Iris pigment epithelial cell (primary cell): ENCODE measurements around the gene FIS1.
"Not testable (repeated sequence)": the region's sequence is repeated elsewhere in the genome, so short reads cannot be mapped to it uniquely, and the experiment has no call there.

Source experiments
- DNase-seq: peaks from one replicate; pipeline ENCODE4 v3.0.0-alpha.2; 2011; ENCODE audit warnings: low read depth

The FIS1 gene

DNA sequence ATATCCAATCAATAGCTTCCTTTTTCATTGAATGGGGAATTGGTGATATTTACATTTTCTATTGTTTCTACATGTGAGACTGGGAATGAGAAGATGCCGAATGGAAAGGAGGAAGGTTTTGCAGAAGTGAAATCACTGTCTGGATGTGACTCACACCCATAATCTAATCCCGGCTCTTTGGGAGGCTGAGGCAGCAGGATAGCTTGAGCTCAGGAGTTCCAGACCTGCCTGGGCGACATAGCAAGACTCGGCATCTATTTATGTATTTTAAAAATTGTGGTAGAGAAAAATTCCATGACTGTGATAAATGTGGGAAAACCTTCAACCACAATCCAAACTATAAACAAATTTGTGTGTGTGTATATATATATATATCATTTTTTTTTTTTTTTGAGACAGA lies 10.9 kb upstream of the FIS1 start:
- peak; percentile 31 for DNase-seq

DNA sequence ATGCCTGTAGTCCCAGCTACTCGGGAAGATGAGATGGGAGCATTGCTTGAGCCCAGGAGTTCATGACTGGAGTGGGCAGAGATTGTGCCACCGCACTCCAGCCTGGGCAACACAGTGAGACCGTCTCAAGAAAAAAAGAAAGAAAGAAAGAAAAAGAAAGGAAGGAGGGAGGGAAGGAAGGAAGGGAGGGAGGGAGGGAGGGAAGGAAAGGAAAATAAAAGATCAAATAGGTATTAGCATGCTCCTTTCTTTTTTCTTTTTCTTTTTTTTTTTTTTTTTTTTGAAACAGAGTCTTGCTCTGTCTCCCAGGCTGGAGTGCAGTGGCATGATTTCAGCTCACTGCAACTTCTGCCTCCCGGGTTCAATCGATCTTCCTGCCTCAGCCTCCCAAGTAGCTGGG lies 8.3 kb upstream of the FIS1 start:
- not testable (repeated sequence) for DNase-seq

DNA sequence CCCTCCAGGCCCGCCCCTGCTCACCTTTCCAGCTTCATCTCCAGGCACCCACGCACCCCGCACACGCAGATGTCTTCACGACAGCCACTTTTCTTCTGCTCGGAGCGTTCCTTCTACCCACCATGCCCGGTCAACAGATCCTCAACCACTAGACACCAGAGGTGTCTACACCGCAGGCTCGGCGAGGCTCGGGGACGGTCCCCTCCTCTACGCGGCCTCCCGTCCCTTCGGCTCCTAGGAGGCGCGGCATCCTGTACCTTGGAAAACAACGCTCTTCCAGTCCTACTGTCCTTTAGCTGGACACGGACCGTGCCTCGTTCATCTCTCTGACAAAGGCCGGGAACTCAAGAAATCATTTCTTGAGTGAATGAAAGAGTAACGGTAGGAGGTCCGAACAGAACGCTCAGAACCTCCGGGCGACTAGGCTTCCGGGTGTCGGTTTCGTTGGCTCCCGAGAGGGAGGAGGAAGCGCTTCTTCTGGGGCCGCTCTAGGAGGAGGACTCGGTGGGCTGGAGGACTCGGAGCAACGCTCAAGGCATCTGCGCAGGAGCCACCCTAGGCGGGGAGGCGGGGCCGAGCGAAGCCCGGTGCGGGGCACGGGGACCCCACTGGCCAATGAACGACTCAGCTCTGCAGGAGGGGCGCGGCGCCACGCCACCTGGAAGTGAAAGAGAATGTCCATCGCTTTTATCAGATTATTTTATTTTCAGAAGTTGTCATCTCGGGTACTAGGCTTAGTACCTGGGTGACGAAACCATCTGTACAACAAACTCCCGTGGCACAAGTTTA lies 7.2 kb upstream of the FIS1 start:
- DNase-seq = peak; percentile 99

DNA sequence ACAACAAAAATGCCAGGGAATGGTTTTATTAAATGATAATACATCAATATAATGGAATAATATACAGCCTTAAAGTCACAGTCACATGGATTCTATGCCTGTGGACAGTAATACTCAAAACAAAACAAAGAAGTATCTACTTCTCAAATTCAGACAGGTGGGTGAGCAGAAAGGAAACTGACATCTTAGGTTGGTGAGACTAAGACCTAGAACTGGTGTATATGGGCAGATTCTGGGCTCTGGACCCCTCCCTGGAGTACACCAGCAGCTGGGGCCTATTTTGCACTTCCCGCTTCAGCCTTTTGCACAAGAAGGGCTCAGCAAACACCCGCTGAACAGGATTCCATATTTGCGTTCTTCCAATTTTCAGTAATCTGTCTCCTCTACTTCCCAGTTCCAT lies 5.4 kb upstream of the FIS1 start:
- no peak for DNase-seq

DNA sequence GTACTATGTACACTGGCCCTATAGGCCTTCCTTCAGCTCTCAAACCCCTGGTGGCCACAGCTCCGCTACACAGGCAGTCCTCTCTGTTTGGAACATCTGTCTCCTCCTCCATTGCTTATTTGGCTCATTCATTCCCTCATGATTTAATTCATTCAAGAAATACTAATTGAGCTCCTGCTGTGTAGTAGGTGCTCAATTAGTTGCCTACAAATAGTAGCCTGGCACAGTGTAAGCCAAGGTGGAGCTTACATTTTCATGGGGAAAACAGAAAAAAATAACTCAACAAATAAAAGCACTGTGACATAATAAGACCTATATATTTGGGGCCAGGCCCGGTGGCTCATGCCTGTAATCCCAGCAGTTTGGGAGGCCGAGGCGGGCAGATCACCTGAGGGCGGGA lies 3.4 kb upstream of the FIS1 start:
- no peak for DNase-seq

DNA sequence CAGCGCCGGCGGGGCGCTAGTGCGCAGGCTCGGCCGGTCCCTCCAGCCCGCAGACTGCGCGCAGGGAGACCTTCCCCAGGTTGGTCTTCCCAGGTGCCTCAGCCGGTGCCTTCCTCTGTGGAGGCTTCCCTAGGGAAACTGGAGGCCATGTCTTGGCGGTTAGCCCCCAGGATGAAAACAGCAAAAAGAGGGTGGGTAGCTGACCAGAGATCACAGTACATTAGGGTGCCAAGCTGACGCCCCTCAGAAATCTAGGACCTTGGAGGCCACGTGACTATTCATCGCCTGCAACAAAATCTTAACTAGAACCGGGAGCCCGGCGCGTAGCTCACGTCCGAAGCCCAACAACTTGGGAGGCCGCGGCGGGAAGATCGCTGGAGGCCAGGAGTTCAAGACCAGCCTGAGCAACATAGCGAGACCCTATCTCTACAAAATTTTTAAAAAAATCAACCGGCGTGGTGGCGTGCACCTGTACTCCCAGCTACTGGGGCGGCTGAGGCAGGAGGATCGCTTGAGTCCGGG lies 327 bp upstream of the FIS1 start:
- no peak for DNase-seq

DNA sequence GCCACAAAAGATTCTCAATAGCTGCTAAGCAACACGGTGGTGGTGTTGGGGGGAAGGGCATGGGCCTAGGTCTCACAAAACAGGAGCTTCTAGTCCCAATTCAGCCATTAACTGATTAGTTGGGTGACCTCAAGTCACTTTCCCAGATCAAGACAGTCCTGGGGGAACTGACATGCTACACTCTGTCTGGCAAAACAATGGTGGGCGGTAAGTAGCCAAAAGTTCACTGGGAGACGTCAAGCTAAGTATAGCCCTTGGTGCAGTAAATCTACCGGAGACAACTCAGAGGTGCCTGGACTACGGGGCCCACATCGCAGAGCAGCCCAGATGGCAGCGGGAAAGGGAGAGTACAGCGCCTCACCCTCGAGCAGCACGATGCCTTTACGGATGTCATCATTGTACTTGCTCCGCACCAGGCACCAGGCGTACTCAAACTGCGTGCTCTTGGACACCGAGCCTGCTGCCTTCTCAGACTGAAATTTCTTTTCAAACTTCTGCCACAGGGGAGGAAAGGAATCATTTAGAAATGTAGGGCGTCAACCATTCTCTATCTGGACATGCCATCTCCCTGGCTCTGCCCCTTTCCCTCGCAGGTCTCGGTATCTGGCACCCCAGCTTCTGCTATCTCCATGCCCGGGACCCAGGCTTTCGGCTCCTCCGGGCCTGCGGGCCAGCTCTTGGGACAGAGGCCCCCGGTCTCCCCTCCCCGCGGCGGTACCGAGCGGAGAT lies 1.1 kb downstream of the FIS1 start:
- peak; percentile 36 for DNase-seq

DNA sequence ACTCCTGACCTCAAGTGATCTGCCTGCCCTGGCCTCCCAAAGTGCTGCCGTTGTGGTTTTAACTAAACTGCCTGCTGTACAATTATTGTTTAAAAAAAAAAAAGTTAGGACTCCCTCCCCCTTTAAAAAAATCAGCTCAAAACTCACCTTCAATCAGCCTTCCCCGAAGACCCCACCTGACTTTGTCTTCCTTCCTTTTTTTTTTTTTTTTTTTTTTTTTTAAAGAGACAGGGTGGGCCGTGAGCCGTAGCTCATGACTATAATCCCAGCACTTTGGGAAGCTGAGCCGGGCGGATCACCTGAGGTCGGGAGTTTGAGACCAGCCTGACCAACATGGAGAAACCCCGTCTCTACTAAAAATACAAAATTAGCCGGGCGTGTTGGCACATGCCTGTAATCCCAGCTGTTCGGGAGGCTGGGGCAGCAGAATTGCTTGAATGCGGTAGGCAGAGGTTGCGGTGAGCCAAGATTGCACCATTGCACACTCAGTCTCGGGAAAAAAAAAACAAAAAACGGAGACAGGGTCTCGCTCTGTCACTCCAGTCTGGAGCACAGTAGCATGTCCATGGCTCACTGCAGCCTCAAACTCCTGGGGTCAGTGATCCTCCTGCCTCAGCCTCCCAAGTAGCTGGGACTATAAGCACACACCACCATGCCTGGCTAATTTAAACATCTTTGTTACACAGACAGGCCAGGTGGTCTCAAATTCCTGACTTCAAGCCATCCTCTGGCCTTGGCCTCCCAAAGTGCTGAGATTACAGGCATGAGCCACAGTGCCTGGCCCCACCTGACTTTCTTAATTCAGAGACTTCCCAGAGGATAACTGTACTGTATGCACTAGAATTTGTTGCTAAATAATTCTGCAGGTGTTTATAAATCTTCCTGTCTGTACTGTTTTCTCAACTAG lies 3.2 kb downstream of the FIS1 start:
- no peak for DNase-seq

DNA sequence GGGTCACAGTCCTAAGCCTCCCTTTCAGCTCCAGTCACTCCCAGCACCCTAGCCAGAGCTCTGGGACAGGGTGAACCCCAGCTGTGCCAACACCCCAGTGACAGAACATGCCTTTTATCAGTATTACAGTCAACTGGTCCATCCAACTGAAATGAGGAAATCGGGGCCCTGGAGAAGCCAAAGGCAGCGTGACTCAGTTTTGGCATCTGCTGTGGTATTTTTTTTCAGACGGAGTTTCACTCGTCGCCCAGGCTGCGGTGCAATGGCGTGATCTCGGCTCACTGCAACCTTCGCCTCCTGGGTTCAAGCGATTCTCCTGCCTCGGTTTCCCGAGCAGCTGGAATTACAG lies 3.9 kb downstream of the FIS1 start:
- DNase-seq = no peak

DNA sequence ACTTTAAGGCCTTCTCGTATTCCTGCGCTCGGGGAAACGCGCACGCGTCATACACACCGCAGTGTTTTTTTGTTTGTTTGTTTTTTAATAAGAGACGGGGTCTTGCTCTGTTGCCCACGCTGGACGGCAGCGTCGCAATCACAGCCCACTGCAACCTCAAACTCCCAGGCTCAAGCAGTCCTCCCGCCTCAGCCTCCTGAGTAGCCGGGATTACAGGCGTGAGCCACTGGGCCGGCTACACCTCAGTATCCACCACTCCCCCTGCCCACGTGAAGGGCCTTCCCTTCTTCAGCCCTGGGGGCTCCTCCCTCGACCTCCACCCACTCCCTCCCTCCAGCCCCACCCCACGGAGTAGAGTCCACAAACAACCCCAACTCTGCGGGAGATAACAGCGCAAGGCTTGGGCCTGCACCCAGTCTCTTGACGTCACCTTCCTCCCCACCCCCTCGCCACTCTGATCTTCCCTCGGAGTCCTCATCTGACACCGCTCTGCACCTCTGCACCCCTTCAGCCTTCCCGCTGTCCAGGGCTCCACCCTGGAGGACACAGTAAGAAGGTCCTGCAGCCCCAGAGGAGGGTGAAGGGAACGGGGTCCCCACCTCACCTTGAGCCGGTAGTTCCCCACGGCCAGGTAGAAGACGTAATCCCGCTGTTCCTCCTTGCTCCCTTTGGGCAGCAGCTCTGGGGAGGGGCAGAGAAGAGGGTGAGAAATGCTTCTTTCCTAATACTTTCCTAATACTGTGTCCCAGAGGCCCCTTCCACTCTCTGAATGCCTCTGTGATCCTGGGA lies 4.5 kb downstream of the FIS1 start:
- DNase-seq = no peak

DNA sequence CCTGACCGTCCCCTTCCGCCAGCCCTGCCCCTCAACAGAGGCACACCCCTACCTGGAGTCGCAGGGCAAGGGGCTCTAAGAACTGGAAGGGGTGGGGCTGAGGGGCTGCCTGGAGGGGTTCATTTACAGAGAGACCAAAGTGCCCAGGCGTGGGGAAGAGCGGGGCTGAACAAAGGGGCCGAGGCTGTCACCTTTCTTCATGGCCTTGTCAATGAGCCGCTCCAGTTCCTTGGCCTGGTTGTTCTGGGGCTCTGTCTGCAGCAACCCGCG lies 5.0 kb downstream of the FIS1 start:
- DNase-seq = no peak

DNA sequence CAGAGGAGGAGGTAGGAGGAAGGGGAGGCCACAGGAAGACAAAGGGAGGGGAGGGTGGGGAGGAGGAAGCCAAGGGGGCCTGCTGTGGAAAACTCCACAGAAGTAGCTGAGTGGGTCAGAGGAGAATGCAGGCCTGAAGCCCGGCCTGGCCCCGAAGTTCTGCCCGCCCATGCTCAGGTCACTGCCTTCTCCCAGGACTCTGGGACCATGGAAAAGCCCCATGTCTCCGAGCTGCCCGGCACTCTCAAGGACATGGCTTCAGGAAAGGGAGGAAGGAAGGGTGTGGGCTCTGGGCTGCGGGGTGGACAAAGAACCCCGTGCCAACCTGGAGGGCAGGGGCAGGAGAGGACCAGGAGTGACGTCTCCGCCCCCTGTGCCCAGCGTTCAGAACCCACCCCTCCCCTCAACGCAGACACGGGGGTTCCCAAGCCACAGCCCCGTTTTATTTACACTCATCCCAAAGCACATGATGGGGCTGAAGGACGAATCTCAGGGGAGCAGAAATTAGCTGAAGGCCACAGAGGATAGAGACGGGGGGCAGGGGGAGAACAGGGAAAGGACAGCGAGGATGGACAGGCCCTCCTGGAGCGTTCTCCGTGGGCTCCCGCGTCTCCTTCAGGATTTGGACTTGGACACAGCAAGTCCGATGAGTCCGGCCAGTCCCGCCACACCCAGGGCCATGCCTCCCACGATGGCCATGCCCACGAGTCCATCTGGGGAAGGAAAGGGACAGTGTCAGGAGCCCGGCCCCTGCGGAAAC lies 5.5 kb downstream of the FIS1 start:
- DNase-seq = no peak

DNA sequence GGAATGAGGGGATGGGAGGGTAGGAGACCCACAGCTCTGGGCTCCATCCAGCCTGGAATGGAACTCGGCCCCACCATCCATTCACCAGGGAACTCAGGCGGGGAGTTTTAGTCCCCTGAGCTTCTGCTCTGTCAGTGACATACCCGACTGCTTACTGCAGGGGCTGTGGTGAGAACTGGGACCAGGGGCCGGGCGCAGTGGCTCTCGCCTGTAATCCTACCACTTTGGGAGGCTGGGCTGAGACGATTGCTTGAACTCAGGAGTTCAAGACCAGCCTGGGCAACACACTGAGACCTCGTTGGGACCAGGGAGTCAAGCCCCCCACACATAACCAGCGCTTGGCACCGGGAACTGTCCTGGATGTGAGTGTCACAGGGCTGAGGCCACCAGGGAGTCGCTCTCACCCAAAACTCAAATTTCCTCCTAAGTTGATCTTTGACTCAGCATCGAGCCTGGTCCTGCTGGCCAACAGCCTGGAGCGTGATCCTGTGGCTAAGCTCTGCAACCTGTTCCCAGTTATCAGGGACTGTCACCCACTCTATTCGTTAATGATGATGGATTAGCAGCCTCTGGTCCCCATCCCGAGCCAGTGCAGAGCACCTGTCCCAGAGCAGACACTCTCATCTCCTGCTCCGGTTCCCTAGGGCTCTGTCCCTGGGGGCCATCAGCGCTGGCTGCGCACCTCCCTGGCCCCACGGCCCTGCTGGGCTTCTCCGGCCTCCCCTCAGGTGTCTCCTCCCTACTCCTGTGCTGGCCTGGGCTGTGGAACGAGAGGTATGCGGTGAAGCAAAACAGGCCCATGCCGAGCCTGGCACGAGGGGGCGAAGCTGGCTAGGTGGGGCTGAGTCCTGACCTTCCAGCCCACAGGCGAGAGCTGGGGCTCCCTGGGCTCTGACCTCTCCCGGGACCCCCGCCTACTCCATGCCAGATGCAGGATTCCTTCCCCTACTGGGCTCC lies 6.4 kb downstream of the FIS1 start:
- DNase-seq = no peak

DNA sequence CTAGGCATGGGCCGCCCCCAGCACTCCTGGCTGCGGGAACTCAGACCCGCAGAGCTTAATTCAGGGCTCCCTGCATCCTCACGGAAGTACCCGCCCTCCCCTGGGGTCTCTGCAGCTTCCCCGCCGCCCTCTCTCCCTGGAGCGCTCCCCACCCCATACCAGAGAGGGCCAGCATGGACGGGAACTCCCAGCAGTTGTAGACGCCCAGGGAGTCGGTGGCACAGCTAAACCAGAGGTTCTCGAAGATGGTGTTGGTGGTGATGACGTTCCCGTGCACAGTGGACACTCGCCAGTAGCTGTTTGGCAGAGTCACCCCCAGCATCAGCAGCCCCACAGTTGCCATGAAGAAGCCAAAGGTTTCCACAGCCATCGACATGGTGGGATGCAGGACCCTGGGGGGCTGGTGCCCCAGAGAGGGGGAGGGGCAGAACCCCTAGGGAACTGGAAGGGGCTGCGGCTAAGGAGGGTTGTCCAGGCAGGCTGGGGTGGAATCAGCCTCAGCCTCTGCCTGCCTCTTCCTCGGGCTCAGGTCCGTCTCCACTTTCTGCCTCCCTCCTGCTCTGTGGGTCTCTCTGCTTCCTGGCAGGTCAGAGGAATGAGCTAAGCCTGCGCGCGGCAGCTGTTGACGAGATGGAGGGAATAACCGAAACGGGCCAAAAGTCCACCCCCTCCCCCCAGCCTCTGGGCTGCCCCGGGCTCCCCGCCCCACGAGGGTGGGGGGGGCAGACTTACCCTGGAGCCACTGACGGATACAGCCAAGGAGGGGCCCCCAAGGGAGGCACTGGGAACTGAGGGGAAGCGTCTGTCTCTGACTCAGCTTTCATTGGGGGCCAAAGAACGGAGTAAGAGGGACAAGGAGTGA lies 7.4 kb downstream of the FIS1 start, which contains the start of gene CLDN15:
Gene CLDN15, minus strand, starts transcription at position 597 of the 862 bp plus-strand sequence. Its CDS starts 221 bp downstream, at position 376.
- DNase-seq = peak; percentile 40

DNA sequence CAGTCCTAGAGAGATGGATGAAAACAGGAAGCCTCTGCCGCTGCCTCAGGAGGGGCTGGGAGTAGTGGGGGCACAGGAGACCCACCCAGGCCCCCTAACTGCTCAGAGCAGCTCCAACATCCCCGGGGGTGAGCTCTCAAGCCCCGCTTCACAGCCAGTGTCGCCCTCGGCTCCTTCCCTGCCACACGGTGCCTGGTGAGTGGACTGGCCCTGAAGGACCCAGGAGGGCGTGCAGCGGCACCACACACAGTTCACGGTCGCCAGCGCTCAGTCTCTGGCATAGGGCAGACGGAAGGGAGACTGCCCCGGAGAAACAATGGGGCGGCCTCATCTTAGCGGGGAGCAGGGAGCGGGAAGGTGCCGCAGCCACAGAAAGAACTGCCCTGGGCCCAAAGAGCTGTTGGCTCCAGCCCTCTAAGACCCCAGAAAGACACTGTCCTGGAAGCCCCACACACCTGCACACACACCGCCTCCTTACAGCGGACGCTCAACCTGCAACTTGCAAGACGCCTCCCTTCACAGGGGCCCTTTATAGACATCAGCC lies 8.5 kb downstream of the FIS1 start:
- DNase-seq = no peak

DNA sequence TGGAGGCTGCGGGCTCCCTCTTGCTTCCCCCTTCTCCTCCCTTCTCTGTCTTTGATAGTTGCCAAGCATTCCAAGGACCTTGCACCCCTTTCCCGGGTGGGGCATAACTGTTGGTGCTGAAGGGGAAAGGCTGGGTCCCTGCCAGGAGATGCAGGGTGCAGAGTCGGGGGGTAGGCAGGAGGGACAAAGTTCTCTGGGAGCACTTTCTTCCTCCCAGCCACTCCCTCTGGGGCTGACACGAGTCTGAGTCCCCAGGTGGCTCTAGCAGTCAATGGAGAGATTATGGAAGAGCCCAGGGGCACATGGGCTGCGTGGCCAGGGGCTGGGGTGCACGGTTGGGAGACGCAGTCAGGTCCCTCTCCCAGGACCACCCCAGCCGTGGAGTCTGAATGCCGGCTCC lies 9.4 kb downstream of the FIS1 start:
- DNase-seq = no peak

DNA sequence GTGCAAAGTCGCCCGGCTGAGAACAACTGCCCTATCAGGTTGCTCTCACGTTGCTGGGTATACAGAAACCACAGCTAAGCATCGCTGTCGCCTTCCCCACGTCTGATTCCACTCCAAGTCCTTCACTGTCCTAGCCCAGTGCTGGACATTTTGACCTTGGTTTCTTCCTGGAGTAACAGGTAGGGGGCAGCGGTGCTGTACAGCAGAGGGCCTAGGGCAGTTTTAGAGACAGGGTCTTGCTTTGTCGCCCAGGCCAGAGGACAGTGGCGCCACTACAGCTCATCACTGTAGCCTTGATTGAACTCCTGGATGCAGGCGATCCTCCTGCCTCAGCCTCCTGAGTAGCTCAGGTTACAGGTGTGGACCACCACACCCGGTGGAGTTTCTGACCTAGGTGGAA lies 9.8 kb downstream of the FIS1 start:
- no peak for DNase-seq

DNA sequence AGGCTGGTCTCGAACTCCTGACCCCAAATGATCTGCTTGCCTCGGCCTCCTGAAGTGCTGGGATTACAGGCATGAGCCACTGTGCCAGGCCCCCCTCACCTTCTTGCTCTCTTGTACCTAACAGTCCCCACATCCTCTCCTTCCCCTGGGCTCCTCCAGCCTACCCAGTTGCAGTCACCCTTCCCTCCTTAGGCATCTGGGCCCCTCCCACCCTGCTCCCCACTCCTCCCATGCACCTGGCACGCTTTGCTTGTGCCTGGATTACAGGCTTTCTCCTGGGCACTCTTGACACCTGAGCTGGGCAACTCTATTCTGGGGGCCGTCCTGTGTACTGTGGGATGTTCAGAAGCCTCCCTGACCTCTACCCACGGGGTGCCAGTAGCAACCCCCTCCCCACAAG lies 10.2 kb downstream of the FIS1 start:
- no peak for DNase-seq
